H1 (cell line): ENCODE data around the gene ADCY2. TPM values are rescaled to one million over a fixed set of nuclear protein-coding genes. Genes with fewer than 3 reads are reported as not detected.

ENCODE experiments used
- CTCF ChIA-PET: fragments of 300-600 bp; sonication (Branson Sonifier 250); formaldehyde crosslinking; loops from one replicate; lab custom pipeline; 2021; ENCODE audit not compliant: partially characterized antibody; lab: Charles Lee
- POLR2A ChIA-PET: fragments of 300-600 bp; sonication (Branson Sonifier 250); formaldehyde crosslinking; loops from one replicate; lab custom pipeline; 2021; ENCODE audit warnings: inconsistent platforms; ENCODE audit not compliant: partially characterized antibody; lab: Charles Lee
- DNase-seq, 2 experiments: peaks; one replicate each; pipeline versions ENCODE4 v3.0.0 to v3.0.0-alpha.2; 2010 to 2022; ENCODE audit warnings: low spot score in 2 of 2, low read depth in 1 of 2, mixed read lengths in 1 of 2
- FAIRE-seq: peaks from 2 replicates; lab custom pipeline; 2011; peaks lifted over from hg19 to GRCh38; lab: Jason Lieb, UNC
- H2AFZ ChIP-seq: 2 replicates; pipeline ENCODE4 v1.8.1; 2012; ENCODE audit warnings: low read length, inconsistent platforms
- H2AK5ac ChIP-seq: 2 replicates; pipeline ENCODE4 v1.6.1; 2013; ENCODE audit warnings: low read depth, low read length
- H2BK120ac ChIP-seq: replicated peaks from 2 replicates; pipeline ENCODE3; 2013; ENCODE audit warnings: low read depth, low read length, inconsistent platforms
- H2BK12ac ChIP-seq: 2 replicates; pipeline ENCODE4 v1.6.1; 2013; ENCODE audit warnings: low read depth, low read length
- H2BK15ac ChIP-seq: 2 replicates; pipeline ENCODE4 v1.6.1; 2013; ENCODE audit warnings: low read length
- H2BK20ac ChIP-seq: 2 replicates; pipeline ENCODE4 v1.6.1; 2013; ENCODE audit warnings: low read length
- H2BK5ac ChIP-seq: 2 replicates; pipeline ENCODE4 v1.6.1; 2013; ENCODE audit warnings: low read depth, low read length
- H3K14ac ChIP-seq: 2 replicates; pipeline ENCODE4 v1.6.1; 2013; ENCODE audit warnings: inconsistent platforms; ENCODE audit not compliant: insufficient read length
- H3K18ac ChIP-seq: 2 replicates; pipeline ENCODE4 v1.6.1; 2013; ENCODE audit warnings: low read length; ENCODE audit errors: extremely low read depth
- H3K23ac ChIP-seq: 2 replicates; pipeline ENCODE4 v1.6.1; 2013; ENCODE audit warnings: inconsistent platforms; ENCODE audit not compliant: insufficient read length
- H3K23me2 ChIP-seq: 2 replicates; pipeline ENCODE4 v1.6.1; 2013; ENCODE audit warnings: low read depth, low read length
- H3K27ac ChIP-seq: 2 replicates; pipeline ENCODE4 v1.6.1; 2011; ENCODE audit warnings: low read depth, low read length, inconsistent platforms
- H3K27me3 ChIP-seq, 4 experiments: replicated peaks in 1 of 4; 1 replicate in 1 of 4; 2 replicates in 3 of 4; pipeline versions ENCODE4 v1.6.1 to v1.8.1; 2011 to 2013; ENCODE audit warnings: low read length in 3 of 4, mild to moderate bottlenecking in 3 of 4, inconsistent platforms in 2 of 4, mixed read lengths in 2 of 4, moderate library complexity in 1 of 4; ENCODE audit not compliant: control insufficient read depth in 3 of 4, insufficient read depth in 3 of 4; ENCODE audit errors: extremely low read depth in 1 of 4
- H3K36me3 ChIP-seq, 4 experiments: 2 replicates each; pipeline versions ENCODE4 v1.6.1 to v1.8.1; 2011 to 2013; ENCODE audit warnings: mild to moderate bottlenecking in 4 of 4, low read length in 3 of 4, moderate library complexity in 2 of 4, control low read depth in 1 of 4, inconsistent platforms in 1 of 4; ENCODE audit not compliant: insufficient read depth in 4 of 4, control insufficient read depth in 2 of 4
- H3K4ac ChIP-seq: replicated peaks from 2 replicates; pipeline ENCODE3; 2013; ENCODE audit warnings: low read length, low read depth, mixed read lengths, inconsistent platforms; ENCODE audit not compliant: insufficient read length
- H3K4me1 ChIP-seq, 4 experiments: replicated peaks in 1 of 4; 1 replicate in 1 of 4; 2 replicates in 3 of 4; pipeline versions ENCODE4 v1.6.1 to v1.8.1; 2011 to 2013; ENCODE audit warnings: low read length in 3 of 4, inconsistent platforms in 2 of 4, mixed read lengths in 1 of 4; ENCODE audit not compliant: insufficient read depth in 4 of 4, control insufficient read depth in 3 of 4
- H3K4me2 ChIP-seq, 2 experiments: 2 replicates each; pipeline versions ENCODE4 v1.6.1 to v1.8.1; 2011 to 2013; ENCODE audit warnings: low read depth in 2 of 2, low read length in 2 of 2, control low read depth in 1 of 2, inconsistent platforms in 1 of 2, mild to moderate bottlenecking in 1 of 2; ENCODE audit not compliant: insufficient read depth in 1 of 2
- H3K4me3 ChIP-seq, 4 experiments: fragments of 200-600, 300-600 bp in 1 of 4; sonication (generic), shearing (Covaris generic), sonication (Bioruptor Twin) in 1 of 4; 2 replicates each; pipeline versions ENCODE4 v1.5.1 to v1.8.1; 2011 to 2016; ENCODE audit warnings: low read length in 4 of 4, low read depth in 3 of 4, control low read depth in 2 of 4, inconsistent platforms in 2 of 4, mild to moderate bottlenecking in 2 of 4, mixed read lengths in 1 of 4, moderate library complexity in 1 of 4; ENCODE audit not compliant: insufficient read depth in 2 of 4; ENCODE audit errors: extremely low read depth in 1 of 4
- H3K56ac ChIP-seq: replicated peaks from 2 replicates; pipeline ENCODE3; 2013; ENCODE audit warnings: low read depth, mild to moderate bottlenecking, mixed read lengths, low read length, inconsistent platforms; ENCODE audit not compliant: insufficient read length
- H3K79me1 ChIP-seq: 2 replicates; pipeline ENCODE4 v1.6.1; 2013; ENCODE audit warnings: low read depth, low read length, control low read depth
- H3K79me2 ChIP-seq, 2 experiments: 2 replicates each; pipeline versions ENCODE4 v1.6.1 to v1.8.1; 2012 to 2013; ENCODE audit warnings: low read length in 2 of 2, mild to moderate bottlenecking in 2 of 2, inconsistent platforms in 1 of 2; ENCODE audit not compliant: insufficient read depth in 2 of 2, control insufficient read depth in 1 of 2
- H3K9ac ChIP-seq, 4 experiments: replicated peaks in 1 of 4; 1 replicate in 1 of 4; 2 replicates in 3 of 4; pipeline versions ENCODE4 v1.6.1 to v1.8.1; 2011 to 2013; ENCODE audit warnings: low read depth in 3 of 4, low read length in 3 of 4, control low read depth in 2 of 4, mild to moderate bottlenecking in 2 of 4, moderate library complexity in 2 of 4, inconsistent platforms in 1 of 4; ENCODE audit errors: extremely low read depth in 1 of 4
- H3K9me3 ChIP-seq, 2 experiments: 2 replicates each; pipeline versions ENCODE4 v1.6.1 to v1.8.1; 2012 to 2013; ENCODE audit warnings: mild to moderate bottlenecking in 2 of 2, moderate library complexity in 2 of 2, control low read depth in 1 of 2, inconsistent platforms in 1 of 2, low read depth in 1 of 2, low read length in 1 of 2, mixed read lengths in 1 of 2; ENCODE audit not compliant: insufficient read depth in 2 of 2
- H4K20me1 ChIP-seq, 2 experiments: replicated peaks in 1 of 2; 2 replicates each; pipeline versions ENCODE3 to v1.8.1; 2011 to 2013; ENCODE audit warnings: inconsistent platforms in 2 of 2, low read length in 2 of 2, mild to moderate bottlenecking in 1 of 2; ENCODE audit not compliant: insufficient read depth in 2 of 2, control insufficient read depth in 1 of 2
- H4K5ac ChIP-seq: 2 replicates; pipeline ENCODE4 v1.6.1; 2013; ENCODE audit warnings: low read length, low read depth, mixed read lengths, inconsistent platforms; ENCODE audit not compliant: insufficient read length
- H4K8ac ChIP-seq: 2 replicates; pipeline ENCODE4 v1.8.0; 2013; ENCODE audit warnings: mild to moderate bottlenecking, moderate library complexity, low read length, inconsistent platforms; ENCODE audit not compliant: insufficient read depth; ENCODE audit errors: extremely low read depth
- H4K91ac ChIP-seq: replicated peaks from 2 replicates; pipeline ENCODE3; 2013; ENCODE audit warnings: low read length, mixed read lengths, inconsistent platforms; ENCODE audit not compliant: insufficient read length
- NANOG ChIP-seq: IDR thresholded peaks from 2 replicates; pipeline ENCODE4 v1.6.1; 2011; ENCODE audit warnings: low read length, low read depth, mild to moderate bottlenecking, inconsistent platforms; ENCODE audit not compliant: insufficient read depth, poor library complexity, severe bottlenecking
- PHF8 ChIP-seq: fragments of 200-600 bp; sonication (generic); conservative IDR thresholded peaks from 2 replicates; pipeline ENCODE4 v1.7.1; 2012; ENCODE audit warnings: low read depth, mild to moderate bottlenecking, inconsistent platforms, low read length, moderate library complexity
- POLR2AphosphoS5 ChIP-seq: IDR thresholded peaks from 2 replicates; pipeline ENCODE4 v1.6.1; 2011; ENCODE audit warnings: low read depth, low read length
- POU5F1 ChIP-seq: IDR thresholded peaks from 2 replicates; pipeline ENCODE4 v1.6.1; 2011; ENCODE audit warnings: low read depth, mild to moderate bottlenecking, low read length, moderate library complexity
- RFX5 ChIP-seq: IDR thresholded peaks from 2 replicates; pipeline ENCODE4 v1.6.1; 2011; ENCODE audit warnings: low read depth, low read length, improper control_type of control experiment, borderline replicate concordance
- RXRA ChIP-seq: IDR thresholded peaks from 2 replicates; pipeline ENCODE4 v1.6.1; 2011; ENCODE audit warnings: low read depth, mild to moderate bottlenecking, low read length, moderate library complexity; ENCODE audit not compliant: insufficient read depth
- SIN3A ChIP-seq, 2 experiments: IDR thresholded peaks in 1 of 2; conservative IDR thresholded peaks in 1 of 2; 2 replicates each; pipeline ENCODE4 v1.6.1; 2011 to 2012; ENCODE audit warnings: low read length in 2 of 2, improper control_type of control experiment in 1 of 2, low read depth in 1 of 2, mild to moderate bottlenecking in 1 of 2
- SP1 ChIP-seq: IDR thresholded peaks from 2 replicates; pipeline ENCODE4 v1.6.1; 2011; ENCODE audit warnings: low read depth, low read length
- ZNF274 ChIP-seq: IDR thresholded peaks from 2 replicates; pipeline ENCODE4 v1.7.0; 2012; ENCODE audit warnings: low read length, borderline replicate concordance; ENCODE audit errors: extremely low read depth
- WGBS, 2 experiments: shearing (Covaris generic) in 1 of 2; methylation state at CpG; one replicate each; pipeline versions ENCODE4 v1.1.6 to v1.1.7; 2013 to 2015; ENCODE audit warnings: low lambda C conversion rate in 2 of 2, mixed read lengths in 2 of 2, inconsistent platforms in 1 of 2, low coverage in 1 of 2, missing lambda C conversion rate in 1 of 2; ENCODE audit not compliant: insufficient replicate concordance in 2 of 2, insufficient coverage in 1 of 2, insufficient read length in 1 of 2; ENCODE audit errors: extremely low coverage in 1 of 2, missing lambda C conversion rate in 1 of 2; 5-methylcytosine and 5-hydroxymethylcytosine counted together
- polyA plus RNA-seq, 7 experiments: library from polyadenylated mRNA; depleted of rRNA in 3 of 7; stranded (reverse) in 5 of 7; unstranded in 2 of 7; fragments of >200 nt in 5 of 7; fragments of 200-250 nt in 2 of 7; gene quantifications; 1 replicate in 5 of 7; 2 replicates in 1 of 7; 4 replicates in 1 of 7; pipeline versions ENCODE4 v1.2.1 to v1.2.3, GENCODE V29; 2011 to 2013; ENCODE audit warnings: missing spikeins in 2 of 7, mixed read lengths in 2 of 7
- total RNA-seq: library from RNA; stranded (reverse); fragmentation: NEBNext Ultra II Directional; extraction: Animal tissue kit (Norgen Biotek cat#: 25700); gene quantifications from 2 replicates; pipeline ENCODE4 v1.2.1, GENCODE V29; 2021
- TF ChIP-seq, protein P1 (sequence below), 3 experiments: IDR thresholded peaks; 1 replicate in 2 of 3; 2 replicates in 1 of 3; pipeline versions ENCODE4 v1.5.1 to v1.6.1; 2011; ENCODE audit warnings: low read length in 3 of 3, mild to moderate bottlenecking in 3 of 3, inconsistent platforms in 2 of 3, low read depth in 1 of 3, moderate library complexity in 1 of 3; ENCODE audit not compliant: insufficient read depth in 1 of 3; ENCODE audit errors: control extremely low read depth in 1 of 3

Gene ADCY2
- total and polyA plus RNA-seq, 2 of the 8 experiments (the other 6 are each of a cell fraction or from before 2014, with no cell fraction given), result 35.8 to 122 TPM

DNA sequence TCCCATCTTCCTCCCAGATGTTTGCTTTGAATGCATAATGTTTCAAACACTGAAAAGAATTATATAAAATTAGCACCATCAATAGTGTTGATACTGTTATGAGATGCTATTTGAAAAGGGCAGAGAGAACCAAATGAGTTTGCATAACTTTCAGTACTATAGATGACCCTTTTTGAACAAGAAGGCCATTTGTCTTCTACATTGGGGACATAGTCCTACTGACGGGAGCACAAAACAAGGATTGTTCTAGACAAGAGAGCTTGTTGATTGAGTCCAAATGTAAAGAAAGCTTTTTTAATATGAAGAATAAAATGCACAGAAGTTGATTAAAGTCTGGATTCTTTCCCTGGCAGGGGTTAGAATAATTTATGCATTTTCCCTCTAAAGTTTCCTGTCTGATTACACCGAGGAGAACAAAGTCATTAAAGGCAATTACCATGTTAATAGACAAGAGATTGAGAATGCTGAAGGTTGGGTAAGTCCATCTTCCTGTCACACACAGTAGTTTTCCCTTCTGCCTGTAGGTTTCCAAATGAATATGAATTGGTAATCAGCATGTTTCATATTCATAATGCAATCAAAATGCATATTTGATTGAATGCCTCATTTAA, 32.8 kb upstream of the ADCY2 start:
- Histone ChIP-seq H3K56ac (no peak overlapping the region), H3K4me2 (no peak overlapping the region), H3K9me3 (peaks cover 2 to 7% of the 10 kb centered on the region in 2 experiments; a peak in 2 of 4 replicates), H3K9ac (no peak overlapping the region), H3K14ac (no peak overlapping the region), H2BK5ac (peak overlapping the region; percentile 86; the same call in 1 of the 2 replicates), H3K36me3 (peaks cover 0 to 4% (median 0%) of the 10 kb centered on the region in 4 experiments; a peak in 1 of 8 replicates), H3K4me1 (peaks cover 0 to 7% (median 1%) of the 10 kb centered on the region in 4 experiments; a peak in 5 of 7 replicates), H2BK20ac (no peak overlapping the region; the same call in 1 of the 2 replicates), H3K27ac (no peak overlapping the region), H3K79me2 (no peaks in the 10 kb centered on the region), H2BK120ac (no peak overlapping the region), H2BK15ac (no peak overlapping the region), H3K23me2 (no peaks in the 10 kb centered on the region), H3K4me3 (no peak overlapping the region), H3K27me3 (no peaks in the 10 kb centered on the region), H3K79me1 (no peaks in the 10 kb centered on the region), H3K23ac (no peak overlapping the region), H4K91ac (no peak overlapping the region), H3K4ac (no peak overlapping the region), H3K18ac (no peak overlapping the region), H4K8ac (no peak overlapping the region), H2AFZ (no peak overlapping the region), H4K20me1 (no peaks in the 10 kb centered on the region), H2AK5ac (no peak overlapping the region), H2BK12ac (no peak overlapping the region), H4K5ac (no peak overlapping the region)
- 50% methylated on average over 2 of the region's 2 CpGs; no CpG with 5 or more reads in 1 of the 2 experiments for WGBS, 2 experiments
- POLR2A ChIA-PET, result no interaction called here
- CTCF ChIA-PET, result interaction anchor here (1.0 kb wide), 1 partner anchor 8 kb away, joined by 4 read pairs; no protein-coding TSS in a partner anchor
- DNase-seq (no peak), FAIRE-seq (no peak)
- TF ChIP-seq POU5F1 (no peak), SIN3A (conservative IDR thresholded peaks at IDR 0.05 in 1 of 2, IDR thresholded peaks at IDR 0.05 in 1 of 2; ENCODE audit: low read depth in 1 of 2, low read length in 2 of 2) (no peak), PHF8 (no peak), NANOG (no peak), RFX5 (no peak), ZNF274 (no peak), POLR2AphosphoS5 (no peak), RXRA (no peak), SP1 (no peak)
- TF ChIP-seq, protein P1, sequence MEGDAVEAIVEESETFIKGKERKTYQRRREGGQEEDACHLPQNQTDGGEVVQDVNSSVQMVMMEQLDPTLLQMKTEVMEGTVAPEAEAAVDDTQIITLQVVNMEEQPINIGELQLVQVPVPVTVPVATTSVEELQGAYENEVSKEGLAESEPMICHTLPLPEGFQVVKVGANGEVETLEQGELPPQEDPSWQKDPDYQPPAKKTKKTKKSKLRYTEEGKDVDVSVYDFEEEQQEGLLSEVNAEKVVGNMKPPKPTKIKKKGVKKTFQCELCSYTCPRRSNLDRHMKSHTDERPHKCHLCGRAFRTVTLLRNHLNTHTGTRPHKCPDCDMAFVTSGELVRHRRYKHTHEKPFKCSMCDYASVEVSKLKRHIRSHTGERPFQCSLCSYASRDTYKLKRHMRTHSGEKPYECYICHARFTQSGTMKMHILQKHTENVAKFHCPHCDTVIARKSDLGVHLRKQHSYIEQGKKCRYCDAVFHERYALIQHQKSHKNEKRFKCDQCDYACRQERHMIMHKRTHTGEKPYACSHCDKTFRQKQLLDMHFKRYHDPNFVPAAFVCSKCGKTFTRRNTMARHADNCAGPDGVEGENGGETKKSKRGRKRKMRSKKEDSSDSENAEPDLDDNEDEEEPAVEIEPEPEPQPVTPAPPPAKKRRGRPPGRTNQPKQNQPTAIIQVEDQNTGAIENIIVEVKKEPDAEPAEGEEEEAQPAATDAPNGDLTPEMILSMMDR (IDR thresholded peaks at IDR 0.05; ENCODE audit: control extremely low read depth in 1 of 3, insufficient read depth in 1 of 3, low read depth in 1 of 3, low read length in 3 of 3), result no peak
